Measurements from ENCODE around the gene TOGARAM2.

The TOGARAM2 gene

DNA sequence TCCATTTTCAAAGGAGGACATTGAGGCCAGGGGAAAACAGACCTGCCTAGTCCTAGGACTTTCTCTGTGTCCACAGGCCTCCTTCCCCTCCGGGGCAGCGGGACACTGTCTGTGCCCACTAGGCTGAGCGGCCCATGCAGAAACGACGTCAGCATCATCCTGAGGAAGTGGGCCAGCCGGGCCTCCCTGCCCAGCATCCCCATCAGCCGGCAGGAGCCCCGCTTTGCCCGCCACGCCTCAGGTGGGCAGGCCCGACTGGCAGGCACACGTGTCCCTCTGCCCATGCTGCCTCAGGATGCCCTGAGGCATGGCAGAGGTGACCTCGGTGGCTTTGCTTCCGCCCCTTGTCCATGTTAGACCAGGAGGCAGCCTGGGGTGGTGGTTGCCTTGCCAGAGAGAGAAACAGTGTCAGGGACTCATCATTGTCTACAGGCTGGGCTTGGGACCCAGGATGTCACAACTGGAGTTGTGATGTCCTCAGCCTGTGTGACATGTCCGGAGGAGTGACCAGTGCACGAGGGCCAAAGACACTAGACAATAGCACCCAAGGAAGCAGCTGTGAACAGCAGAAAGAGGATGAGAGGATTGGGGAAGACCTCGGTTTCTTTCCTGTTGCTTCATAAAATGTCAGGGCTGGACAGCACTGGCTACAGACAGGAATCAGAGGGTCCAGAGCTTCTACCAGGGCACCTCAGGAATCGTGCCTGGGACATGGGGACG is 36.8 kb downstream of the TOGARAM2 start:
- DNase-seq (ENCODE audit: low read depth in 2 of 2): no peak

DNA sequence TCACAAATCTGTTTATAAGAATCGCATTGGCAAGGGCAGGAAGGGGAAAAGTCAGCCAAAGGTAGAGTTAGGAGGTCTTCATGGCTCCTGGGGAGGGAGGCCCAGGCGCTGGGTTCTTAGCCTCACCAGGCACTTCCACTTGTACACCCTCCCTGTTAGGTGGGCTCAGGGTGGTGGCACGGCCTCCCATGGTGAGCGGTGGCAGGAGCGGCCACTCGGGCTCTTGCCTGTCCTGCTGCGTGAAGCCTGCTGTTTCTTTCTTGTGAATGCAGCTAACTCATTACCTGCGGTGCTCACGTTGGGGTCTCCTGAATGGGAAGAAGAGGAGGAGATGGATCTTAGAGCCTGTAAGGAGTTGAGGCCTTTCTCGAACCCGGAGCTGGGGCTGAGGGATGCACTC is 40.8 kb downstream of the TOGARAM2 start:
- DNase-seq (ENCODE audit: low read depth in 2 of 2): no peak

DNA sequence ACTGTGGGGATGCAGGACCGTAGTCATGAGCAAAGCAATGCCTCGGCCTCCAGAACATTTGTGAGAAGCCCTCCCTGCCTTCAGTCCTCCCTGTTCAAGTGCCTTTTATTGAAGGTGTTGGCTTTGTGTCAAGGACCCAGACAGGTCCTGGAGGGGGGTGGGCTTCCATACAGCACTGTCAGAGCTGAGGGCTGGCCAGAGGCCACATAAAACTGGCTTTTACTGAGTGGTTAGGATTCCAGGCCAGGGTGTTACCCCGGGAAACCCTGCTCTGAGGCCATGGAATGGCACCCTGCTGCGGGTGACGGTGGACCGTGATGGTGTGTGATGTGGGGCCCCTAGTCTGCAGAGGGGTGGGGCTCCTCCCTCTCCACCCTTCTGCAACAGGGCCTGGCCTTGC is 41.6 kb downstream of the TOGARAM2 start:
- no peak for DNase-seq (ENCODE audit: low read depth in 2 of 2)

DNA sequence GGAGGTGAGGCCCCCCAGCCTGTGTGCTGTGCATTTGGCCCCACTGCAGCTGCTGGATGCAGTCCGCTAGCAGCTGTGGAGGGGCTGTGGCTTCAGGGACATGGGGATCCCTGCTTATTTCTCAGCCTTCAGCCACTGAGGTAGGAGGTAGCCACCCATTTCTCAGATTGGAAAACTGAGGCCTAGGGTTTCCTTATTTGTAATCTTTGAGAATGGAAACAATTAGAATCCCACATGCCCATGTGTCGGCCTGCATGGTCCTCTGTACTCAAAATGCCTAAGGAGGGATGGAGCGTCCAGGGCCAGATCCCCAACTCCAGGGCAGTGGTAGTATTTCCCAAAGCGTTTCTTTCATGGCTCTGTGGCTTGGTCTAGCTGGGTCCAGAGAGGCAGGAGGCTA is 42.1 kb downstream of the TOGARAM2 start:
- DNase-seq (ENCODE audit: low read depth in 2 of 2): no peak

DNA sequence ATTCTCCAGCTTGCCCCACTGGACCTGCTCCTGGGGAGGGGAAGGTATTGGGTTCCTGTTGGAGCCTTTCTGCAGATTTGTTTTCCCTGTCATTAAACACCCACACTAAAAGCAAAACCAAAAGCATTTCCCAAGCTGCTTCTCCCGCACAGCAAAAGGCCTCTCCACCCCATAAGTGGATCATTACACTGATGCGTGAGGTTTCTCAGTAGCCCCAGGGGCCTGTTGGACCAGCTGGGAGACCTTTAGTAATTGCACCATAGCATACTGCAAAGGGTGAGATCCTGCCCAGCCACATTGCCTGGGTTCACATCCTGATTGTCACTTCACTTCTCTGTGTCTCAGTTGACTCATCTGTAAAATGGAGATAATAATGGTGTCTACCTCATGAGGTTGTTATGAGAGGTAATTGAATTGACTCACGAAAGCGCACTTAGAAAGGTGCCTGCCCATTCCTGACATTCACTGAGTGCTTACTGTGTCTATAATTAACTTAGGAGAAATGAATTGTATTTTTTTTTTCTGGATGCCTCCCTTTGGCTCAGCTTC is 43.9 kb downstream of the TOGARAM2 start:
- no peak for DNase-seq (ENCODE audit: low read depth in 2 of 2)

DNA sequence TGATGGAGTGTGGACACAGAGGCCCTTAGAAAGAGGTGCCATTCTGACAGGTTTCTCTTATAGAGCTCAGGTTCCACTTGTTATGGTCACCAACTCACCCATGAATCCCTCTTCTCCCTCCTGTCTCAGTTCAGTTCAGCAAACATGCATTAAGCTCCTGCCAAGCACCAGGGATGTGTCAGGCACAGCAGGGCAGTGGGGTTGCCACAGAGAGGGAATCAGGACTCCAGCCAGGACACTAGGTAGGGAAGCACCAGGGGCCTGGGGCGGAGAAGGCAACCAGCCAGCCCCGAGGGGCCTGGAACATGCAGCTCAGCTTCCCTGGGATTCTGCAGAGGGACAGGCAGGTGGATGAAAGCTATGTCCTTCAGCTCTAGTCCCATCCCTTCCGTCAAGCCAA is 44.6 kb downstream of the TOGARAM2 start:
- DNase-seq (ENCODE audit: low read depth in 2 of 2): no peak

DNA sequence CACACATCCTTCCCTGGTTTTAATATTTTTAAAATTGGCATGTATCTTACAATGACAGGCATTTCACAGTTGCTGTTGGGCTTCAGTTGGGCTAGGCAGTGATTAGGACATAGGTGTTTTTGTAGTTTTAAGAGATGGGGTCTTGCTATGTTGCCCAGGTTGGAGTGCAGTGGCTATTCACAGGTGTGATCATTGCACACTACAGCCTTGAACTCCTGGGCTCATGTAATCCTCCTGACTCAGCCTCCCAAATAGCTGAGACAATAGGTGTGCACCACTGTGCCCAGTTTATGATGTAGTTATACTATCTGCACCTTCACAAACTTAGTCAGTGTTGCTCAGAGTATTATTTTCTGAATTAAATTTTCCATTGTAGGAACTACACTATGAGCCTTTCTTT is 49.9 kb downstream of the TOGARAM2 start:
- no peak for DNase-seq (ENCODE audit: low read depth in 2 of 2)

DNA sequence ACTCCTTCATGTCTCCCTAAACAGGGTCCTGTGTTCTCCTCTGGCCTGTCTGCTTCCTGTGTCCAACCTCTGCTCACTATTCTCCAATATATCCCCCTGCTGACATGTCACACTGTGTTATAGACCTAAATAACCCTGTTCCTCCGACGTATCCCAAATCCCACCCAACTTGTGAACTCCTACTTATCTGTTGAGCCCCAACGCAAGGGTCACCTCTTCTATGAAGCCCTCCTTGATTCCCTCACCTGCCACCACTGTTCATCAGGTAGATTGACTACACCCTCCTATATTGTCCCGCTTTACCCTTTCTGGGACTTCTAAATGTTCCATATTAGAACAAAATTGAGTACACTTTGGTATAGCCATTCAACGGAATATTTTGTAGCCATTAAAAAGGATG is 51.1 kb downstream of the TOGARAM2 start:
- no peak for DNase-seq (ENCODE audit: low read depth in 2 of 2)

DNA sequence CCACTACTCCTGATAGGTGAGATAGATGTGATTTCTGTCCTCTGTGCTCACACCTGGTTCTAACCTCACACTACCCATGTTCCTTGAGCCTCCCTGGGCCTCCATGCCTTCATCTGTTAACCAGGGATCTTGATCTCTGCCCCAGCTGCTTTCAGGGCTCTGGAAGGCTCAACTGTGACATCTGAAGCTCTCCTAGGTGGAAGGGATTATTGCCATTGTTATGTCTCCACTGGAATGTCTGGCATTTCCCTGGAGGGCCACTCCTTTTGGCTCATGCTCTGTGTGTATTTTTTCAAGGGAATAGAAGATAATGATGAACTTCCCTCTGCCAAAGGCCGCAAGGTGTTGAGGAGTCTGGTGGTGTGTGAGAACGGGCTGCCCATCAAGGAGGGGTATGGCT is 52.1 kb downstream of the TOGARAM2 start:
- no peak for DNase-seq (ENCODE audit: low read depth in 2 of 2)

DNA sequence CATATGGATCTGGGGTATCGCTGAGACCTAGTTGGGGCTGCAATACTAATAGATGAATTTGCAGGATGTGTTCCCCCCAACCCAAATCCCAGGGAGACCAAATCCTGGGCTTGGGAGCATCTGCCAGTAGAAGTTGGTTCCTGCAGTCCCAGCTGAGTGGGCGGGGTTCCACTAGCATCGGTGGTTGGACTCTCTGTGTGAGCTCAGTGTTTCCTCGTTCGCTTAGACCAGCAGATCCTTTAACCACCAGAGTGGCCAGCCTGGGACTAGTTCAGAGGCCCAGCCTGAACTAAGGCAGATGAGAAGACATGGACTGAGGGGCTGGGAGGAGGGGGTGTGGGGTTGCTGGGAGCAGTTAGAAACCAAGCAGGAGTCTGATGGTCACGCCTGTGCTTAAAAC is 52.6 kb downstream of the TOGARAM2 start:
- no peak for DNase-seq (ENCODE audit: low read depth in 2 of 2)

DNA sequence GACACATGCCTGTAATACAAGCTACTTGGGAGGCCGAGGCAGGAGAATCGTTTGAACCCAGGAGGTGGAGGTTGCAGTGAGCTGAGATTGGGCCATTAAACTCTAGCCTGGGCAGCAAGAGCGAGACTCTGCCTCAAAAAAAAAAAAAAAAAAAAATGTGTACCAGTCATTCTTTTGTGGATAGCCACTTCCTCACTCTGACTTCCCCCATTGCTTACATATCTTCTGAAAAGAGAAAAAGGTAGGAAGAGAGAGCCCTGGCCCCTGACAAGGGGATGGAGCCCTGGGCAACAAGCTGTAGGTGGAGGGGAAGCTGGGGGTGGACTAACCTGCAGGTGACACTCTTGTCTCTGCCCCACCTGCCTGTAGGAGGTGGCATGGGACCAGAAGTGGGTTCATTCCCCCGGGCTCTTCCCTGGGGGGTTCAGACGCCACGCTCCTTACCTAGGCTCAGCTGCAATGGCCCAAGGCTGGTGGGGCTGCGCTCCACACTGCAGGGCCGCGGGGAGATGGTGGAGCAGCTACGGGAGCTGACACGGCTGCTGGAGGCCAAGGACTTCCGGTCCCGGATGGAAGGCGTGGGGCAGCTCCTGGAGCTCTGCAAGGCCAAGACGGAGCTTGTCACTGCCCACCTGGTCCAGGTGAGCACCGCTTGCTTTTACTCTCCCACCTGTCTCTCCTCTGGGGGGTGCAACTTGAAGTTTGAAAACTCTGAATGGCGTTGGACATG is 54.1 kb downstream of the TOGARAM2 start:
- no peak for DNase-seq (ENCODE audit: low read depth in 2 of 2)

DNA sequence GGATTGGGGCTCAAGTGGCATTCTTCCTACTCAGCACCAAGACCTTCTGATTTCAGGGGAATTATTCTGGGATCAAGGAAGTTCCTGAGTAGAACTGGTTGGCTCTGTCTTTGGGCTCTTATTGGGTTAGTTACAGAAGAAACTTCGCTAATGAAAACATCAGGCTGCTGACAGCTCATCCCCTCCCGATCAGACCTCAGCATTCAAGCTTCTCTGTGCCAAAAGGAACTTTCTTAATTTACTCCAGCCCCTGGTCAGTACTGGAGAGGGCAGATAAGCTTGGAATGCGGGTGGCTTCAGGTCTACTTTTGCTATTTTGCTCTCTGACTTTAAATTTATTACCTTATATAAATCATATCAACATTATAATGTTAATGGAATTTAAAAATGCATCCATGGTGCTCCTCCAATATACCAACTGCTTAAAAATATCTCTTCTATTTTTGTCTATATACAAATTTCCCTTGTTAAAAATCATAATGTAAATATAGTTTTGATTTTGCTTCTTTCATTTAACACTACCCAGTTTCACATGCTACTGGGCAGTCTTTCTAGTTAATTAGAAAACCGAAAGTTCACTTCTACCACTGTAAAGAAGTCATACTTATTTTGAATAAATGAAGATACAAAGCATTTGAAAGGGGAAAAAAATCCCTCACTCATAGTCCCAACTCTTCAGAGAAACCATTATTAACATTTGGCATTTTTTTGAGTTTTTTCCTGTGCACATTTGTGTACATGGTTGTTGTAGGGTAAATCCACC is 58.8 kb downstream of the TOGARAM2 start:
- no peak for DNase-seq (ENCODE audit: low read depth in 2 of 2)

DNA sequence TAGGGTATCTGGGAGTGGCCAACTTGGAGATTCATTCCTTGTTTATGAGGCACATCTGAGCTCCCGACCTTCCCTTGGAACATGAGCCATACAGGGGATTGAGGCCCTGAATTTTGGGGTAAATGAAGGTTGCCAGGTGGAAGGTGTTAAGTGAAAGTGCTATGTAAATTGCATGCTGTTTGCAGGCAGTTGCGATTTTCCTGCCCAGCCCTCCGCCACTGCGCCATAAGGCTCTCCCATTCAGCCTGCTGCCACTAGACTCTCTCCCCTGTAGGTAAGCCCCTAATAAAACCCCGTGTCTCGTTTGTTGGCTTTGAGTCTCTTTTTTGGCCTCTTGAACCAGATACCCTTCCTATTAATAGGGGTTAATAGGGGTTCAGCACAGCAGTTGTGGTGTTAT is 59.5 kb downstream of the TOGARAM2 start:
- DNase-seq (ENCODE audit: low read depth in 2 of 2): no peak

DNA sequence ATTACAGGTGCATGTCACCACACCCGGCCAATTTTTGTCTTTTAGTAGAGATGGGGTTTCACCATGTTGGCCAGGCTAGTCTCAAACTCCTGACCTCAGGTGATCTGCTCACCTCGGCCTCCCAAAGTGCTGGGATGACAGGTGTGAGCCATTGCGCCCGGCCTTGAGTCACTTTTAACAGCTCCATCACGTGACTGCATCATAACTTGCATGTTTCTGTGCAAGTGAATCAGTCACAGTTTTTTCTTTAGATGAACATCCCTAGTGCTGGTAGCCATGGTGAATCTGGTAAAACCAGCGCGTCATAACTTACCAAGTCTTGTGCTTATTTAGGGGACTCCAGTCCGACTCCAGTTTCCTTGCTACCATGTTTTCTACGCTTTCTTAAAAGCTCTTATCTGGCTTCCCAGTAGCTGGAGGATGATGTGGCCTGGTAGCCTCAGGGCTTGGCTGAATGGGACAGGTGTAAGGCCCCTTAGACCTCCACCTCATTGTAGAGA is 60.1 kb downstream of the TOGARAM2 start:
- DNase-seq (ENCODE audit: low read depth in 2 of 2): no peak

DNA sequence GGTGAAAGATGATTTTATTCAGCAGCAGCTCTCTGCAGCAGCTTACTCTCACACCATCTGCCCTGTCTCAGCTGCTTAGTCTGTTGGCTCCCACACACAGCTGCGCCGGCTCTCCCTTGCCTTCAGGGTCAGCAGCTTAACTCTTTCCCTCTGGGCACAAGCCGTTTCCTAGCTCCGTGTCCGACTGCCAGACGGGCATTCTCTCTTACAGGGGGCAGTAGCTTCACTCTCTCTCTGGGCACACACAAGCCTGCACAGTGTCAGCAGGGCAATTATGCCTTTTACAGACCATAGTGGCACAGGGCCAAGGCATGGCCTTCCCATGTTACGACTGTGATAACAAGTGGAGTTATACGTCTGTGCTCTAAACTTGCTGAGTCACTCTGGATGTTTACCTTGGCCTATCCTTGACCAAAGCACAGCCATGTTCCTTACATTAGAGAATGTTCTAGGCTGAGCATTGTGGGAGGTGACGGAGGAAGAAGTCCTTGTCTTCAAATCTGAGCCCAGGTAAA is 61.5 kb downstream of the TOGARAM2 start:
- DNase-seq (ENCODE audit: low read depth in 2 of 2): no peak

DNA sequence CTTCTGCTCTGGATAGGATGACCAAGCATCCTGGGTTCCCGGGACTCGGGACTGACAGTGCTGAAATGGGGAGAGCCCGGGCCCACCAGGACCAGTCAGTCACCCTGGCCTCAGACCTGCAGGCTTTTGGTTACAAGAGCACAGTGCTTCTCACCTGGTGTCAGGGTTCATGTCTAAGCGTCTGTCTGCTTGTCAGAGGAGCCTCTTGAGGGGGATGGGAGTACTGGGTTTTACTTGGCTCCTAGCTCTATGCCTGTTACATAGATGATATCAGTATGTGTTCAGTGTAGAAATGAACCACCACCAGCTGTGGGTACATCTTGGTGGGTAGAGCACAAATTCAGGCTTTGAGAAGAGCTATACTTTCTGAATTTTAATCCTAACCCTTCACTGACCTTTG is 63.4 kb downstream of the TOGARAM2 start:
- DNase-seq (ENCODE audit: low read depth in 2 of 2): no peak

DNA sequence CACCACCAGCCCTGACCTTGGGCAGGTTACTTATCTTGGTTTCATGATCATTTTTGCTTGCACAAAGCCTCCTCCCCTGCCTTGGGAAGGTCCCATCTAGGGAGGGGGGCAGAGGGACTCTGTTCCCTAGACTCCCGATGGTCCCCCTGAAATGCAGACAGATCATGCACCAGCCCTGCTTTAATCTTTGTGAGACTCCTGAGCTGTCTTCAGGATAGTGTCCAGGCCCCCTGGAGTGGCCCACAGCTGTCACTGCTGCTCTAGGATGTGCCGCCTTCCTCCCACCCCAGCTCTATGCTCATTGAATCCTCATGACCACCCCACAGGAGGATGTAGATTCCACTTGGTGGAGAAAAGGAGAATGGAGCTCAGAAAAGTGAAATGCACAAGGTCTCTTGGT is 65.2 kb downstream of the TOGARAM2 start:
- no peak for DNase-seq (ENCODE audit: low read depth in 2 of 2)

DNA sequence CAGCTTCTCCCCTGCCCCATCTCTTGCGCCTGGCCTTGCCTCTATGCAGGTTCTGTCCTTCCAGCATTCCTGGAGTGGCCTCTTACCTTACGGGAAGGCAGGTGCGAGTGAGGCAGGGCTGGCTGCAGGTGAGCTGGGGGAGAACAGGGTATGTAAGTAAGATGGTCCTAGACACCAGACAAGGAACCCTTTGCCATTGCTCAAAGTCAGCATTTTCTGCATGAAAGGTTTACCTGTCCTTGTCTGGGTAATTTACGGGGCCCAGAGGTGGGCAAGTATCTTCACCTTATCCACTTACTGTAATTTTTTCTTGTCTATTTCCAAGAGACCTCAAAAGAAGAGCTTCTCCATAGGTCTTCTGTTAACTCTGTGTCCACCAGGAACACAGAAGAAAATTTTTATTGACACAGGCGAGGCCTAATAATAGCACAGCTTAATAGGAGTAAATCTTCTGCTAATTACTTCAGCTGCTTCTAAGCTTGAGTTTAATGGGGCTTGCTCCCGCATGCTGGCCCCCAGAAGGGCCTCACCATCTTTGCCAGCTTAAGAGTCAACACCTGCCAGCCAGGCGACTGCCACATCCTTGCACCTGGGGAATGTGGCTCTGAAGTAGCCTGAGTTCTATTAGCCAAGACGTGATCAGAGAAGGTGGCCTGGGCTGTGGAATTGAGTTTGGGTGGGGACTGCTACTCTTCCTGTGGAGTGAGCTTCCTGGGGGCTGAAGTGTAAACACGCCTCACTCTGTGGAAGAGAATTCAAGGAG is 66.2 kb downstream of the TOGARAM2 start:
- no peak for DNase-seq (ENCODE audit: low read depth in 2 of 2)

DNA sequence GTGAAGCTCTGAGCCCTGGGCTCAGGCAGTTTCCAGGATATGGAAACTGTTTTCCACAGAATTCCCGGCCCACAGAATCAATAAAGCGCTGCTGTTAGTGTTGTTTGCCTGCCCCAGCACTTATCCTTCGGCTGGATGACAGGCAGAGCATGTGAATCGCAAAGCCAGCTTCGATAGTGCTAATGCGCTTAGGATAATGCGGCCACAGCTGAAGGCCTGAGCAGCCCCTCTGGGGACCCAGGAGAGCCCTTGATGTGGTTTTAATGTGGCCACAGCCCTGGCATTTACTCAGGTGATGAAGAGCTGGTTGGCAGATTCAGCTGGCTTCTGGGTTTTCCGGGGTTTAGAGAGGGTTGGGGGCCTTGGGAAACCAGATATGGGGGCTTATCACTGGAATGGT is 69.5 kb downstream of the TOGARAM2 start:
- no peak for DNase-seq (ENCODE audit: low read depth in 2 of 2)

DNA sequence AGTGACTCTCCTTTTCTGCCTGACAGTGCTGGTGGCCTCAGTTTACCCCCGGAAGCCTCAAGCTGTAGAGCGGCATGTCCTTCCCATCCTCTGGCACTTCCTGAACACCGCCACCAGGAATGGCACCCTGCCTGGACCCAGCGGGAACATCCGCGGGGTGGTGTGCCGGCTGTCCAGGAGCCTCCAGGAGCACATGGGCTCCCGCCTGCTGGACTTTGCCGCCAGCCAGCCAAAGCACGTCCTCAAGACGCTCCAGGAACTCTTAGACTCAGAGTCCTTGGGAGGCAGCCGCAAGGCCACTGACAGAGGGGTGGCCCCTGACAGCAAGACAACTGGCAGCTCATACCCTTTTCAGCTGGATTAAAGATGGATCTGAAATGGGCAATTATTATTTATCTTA is 70.6 kb downstream of the TOGARAM2 start:
- no peak for DNase-seq (ENCODE audit: low read depth in 2 of 2)

DNA sequence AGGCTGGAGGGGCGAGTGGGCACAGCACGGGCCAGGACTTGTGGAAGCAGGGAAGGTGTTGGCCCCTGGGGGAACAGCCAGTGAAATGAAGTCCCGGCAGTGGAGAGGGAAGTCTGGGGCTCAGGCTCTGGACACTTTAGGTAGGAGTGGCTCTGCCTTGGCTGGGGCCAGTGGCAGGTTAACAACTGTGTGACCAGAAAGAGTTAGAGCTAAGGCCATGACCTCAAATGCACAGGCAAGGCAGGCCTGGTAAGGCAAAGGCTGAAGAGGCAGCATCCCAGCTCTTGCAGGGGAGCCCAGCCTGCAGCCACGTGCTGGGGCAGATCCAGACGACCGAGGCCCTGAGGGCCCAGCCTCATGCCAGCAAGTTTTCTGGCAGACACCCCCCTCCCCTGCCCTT is 71.7 kb downstream of the TOGARAM2 start:
- no peak for DNase-seq (ENCODE audit: low read depth in 2 of 2)

Measured in stimulated activated CD8-positive, alpha-beta memory T cell treated with anti-CD3 and anti-CD28 coated beads, Interleukin-15, amount 100 ng/mL, for 4 hours (primary cell).